NOMO-1 treated with dmso at 0.1 percent for 144 hours (cell line): Measurements from ENCODE around the gene LRCH3.
"Not testable (repeated sequence)": the region's sequence is repeated elsewhere in the genome, so short reads cannot be mapped to it uniquely, and the experiment has no call there.

ENCODE experiments used
- DNase-seq: peaks from one replicate; lab custom pipeline; 2025; ENCODE audit not compliant: unreplicated experiment; lab: John Stamatoyannopoulos, UW

Gene LRCH3

DNA sequence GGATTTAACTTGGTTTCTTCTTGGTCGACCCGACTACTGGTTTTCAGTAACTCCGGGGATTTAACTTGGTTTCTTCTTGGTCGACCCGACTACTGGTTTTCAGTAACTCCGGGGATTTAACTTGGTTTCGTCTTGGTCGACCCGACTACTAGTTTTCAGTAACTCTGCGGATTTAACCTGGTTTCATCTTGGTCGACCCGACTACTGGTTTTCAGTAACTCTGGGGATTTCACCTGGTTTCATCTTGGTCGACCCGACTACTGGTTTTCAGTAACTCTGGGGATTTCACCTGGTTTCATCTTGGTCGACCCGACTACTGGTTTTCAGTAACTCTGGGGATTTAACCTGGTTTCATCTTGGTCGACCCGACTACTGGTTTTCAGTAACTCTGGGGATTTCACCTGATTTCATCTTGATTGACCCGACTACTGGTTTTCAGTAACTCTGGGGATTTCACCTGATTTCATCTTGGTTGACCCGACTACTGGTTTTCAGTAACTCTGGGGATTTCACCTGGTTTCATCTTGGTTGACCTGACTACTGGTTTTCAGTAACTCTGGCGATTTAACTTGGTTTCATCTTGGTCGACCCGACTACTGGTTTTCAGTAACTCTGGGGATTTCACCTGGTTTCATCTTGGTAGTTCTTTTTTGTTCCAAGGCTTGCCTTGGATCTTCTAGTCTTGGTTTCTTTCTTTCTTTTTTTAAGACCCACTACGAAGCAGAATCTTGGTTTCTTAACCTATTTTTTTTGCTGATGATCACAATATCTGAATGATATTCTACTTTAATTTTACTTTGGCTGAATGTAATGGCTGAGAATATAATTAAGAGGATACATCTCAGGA, 130.6 kb downstream of the LRCH3 start:
- not testable (repeated sequence) for DNase-seq

- DNase-seq, result no peak
Observed at GRCh38 chr3:197926418-197926817, 135.4 kb downstream of the LRCH3 start.

- DNase-seq, result not testable (repeated sequence)
Observed at GRCh38 chr3:197927578-197927977, 136.5 kb downstream of the LRCH3 start.

GRCh38 chr3:197936819-197937384, 145.8 kb downstream of the LRCH3 start:
- no peak for DNase-seq
